Measurements from ENCODE around the gene EYS.

- TF ChIP-seq CTCF (IDR thresholded peaks at IDR 0.05) (no peak), POLR2AphosphoS5 (IDR thresholded peaks at IDR 0.05) (no peak)
Measured at GRCh38 chr6:64266351-64266821, 1440.6 kb downstream of the EYS start.

Data from breast epithelium (tissue), 3 donors.